ENCODE measurements around the gene MTF1. TPM values are rescaled to one million over a fixed set of nuclear protein-coding genes. Genes with fewer than 3 reads are reported as not detected.

Gene MTF1
- total RNA-seq, 1 experiment from 2014 or later: 21.2 TPM

- intact Hi-C loops (cut with micrococcal nuclease): no loop called here
- no peak for TF ChIP-seq RAD21 (IDR thresholded peaks at IDR 0.05; ENCODE audit: low read depth)
- no peak for TF ChIP-seq SIN3A (IDR thresholded peaks at IDR 0.05; ENCODE audit: low read depth)
- TF ChIP-seq, protein P1, sequence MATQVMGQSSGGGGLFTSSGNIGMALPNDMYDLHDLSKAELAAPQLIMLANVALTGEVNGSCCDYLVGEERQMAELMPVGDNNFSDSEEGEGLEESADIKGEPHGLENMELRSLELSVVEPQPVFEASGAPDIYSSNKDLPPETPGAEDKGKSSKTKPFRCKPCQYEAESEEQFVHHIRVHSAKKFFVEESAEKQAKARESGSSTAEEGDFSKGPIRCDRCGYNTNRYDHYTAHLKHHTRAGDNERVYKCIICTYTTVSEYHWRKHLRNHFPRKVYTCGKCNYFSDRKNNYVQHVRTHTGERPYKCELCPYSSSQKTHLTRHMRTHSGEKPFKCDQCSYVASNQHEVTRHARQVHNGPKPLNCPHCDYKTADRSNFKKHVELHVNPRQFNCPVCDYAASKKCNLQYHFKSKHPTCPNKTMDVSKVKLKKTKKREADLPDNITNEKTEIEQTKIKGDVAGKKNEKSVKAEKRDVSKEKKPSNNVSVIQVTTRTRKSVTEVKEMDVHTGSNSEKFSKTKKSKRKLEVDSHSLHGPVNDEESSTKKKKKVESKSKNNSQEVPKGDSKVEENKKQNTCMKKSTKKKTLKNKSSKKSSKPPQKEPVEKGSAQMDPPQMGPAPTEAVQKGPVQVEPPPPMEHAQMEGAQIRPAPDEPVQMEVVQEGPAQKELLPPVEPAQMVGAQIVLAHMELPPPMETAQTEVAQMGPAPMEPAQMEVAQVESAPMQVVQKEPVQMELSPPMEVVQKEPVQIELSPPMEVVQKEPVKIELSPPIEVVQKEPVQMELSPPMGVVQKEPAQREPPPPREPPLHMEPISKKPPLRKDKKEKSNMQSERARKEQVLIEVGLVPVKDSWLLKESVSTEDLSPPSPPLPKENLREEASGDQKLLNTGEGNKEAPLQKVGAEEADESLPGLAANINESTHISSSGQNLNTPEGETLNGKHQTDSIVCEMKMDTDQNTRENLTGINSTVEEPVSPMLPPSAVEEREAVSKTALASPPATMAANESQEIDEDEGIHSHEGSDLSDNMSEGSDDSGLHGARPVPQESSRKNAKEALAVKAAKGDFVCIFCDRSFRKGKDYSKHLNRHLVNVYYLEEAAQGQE (IDR thresholded peaks at IDR 0.05; ENCODE audit: low read depth): no peak
- TF ChIP-seq TCF7L2 (IDR thresholded peaks at IDR 0.05; ENCODE audit: borderline replicate concordance, extremely low read depth, insufficient read depth, insufficient read length): no peak
- no peak for TF ChIP-seq EZH2phosphoT487 (IDR thresholded peaks at IDR 0.05; ENCODE audit: borderline replicate concordance)
- Histone ChIP-seq H3K4me2 (ENCODE audit: low read length) (no peak overlapping the region), H3K4me3 (replicated peaks in 1 of 2; ENCODE audit: low read depth in 1 of 2, low read length in 2 of 2) (no peak overlapping the region), H3K27ac (ENCODE audit: low read depth, low read length) (no peak overlapping the region), H3K9ac (ENCODE audit: low read length) (no peak overlapping the region), H4K20me1 (ENCODE audit: insufficient read depth) (no peaks in the 10 kb centered on the region), H3K36me3 (ENCODE audit: control insufficient read depth in 1 of 2, insufficient read depth in 2 of 2, low read length in 2 of 2) (peaks cover 29 to 40% of the 10 kb centered on the region in 2 experiments; a peak in 3 of 4 replicates), H2AFZ (ENCODE audit: low read depth, low read length, poor library complexity, severe bottlenecking) (no peak overlapping the region), H3K79me2 (ENCODE audit: insufficient read depth, low read length) (no peaks in the 10 kb centered on the region), H3K4me1 (ENCODE audit: control insufficient read depth in 1 of 2, insufficient read depth in 2 of 2, low read length in 2 of 2) (peaks cover 0 to 10% of the 10 kb centered on the region in 2 experiments; a peak in 2 of 4 replicates), H3K9me3 (ENCODE audit: control insufficient read depth in 1 of 2, insufficient read depth in 1 of 2, low read depth in 1 of 2, low read length in 2 of 2) (no peaks in the 10 kb centered on the region), H3K27me3 (ENCODE audit: insufficient read depth, low read length) (no peaks in the 10 kb centered on the region), H3K9me2 (ENCODE audit: insufficient read depth) (no peaks in the 10 kb centered on the region)
- ChIA-PET CTCF (no interaction called here), RAD21 (ENCODE audit: low non-redundant PET in 1 of 2, low total read pairs in 2 of 2, uncharacterized antibody in 2 of 2, unreplicated experiment in 2 of 2) (no interaction called here), POLR2A (no interaction called here)
- no TSS peak for BruUV-seq (replicated peaks)
- ATAC-seq: no peak
- no peak for DNase-seq (ENCODE audit: low read depth, low spot score)
These were observed 37.9 kb downstream of the MTF1 start for GRCh38 chr1:37821481-37821880.

DNA sequence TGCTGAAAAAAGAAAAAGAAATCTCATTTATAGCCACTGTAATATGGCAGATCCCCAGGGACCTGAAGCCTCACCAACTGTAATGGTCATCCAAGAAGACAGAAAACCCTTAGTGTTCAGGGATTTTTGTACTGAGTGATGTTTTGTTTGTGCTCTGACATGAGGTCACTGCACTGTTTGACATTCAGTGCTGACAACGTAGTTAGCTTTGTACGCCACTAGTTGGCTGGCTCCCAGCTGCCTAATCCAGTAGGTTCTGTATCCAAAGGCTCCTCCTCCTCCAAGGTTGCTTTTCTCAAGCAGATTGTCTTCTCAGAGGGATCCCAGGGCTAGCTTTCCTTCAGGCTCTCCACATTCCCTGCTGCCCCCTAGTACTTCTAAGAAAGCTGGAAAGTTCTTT is 41.9 kb downstream of the MTF1 start:
- TF ChIP-seq, protein P2, sequence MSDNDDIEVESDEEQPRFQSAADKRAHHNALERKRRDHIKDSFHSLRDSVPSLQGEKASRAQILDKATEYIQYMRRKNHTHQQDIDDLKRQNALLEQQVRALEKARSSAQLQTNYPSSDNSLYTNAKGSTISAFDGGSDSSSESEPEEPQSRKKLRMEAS (IDR thresholded peaks at IDR 0.05): no peak
- TF ChIP-seq TCF7L2 (IDR thresholded peaks at IDR 0.05; ENCODE audit: borderline replicate concordance, extremely low read depth, insufficient read depth, insufficient read length) (no peak), JUND (IDR thresholded peaks at IDR 0.05) (no peak), RAD21 (IDR thresholded peaks at IDR 0.05; ENCODE audit: low read depth) (no peak), CEBPB (IDR thresholded peaks at IDR 0.05; ENCODE audit: low read depth) (no peak), POLR2A (IDR thresholded peaks at IDR 0.05; ENCODE audit: borderline replicate concordance, extremely low read depth, insufficient read depth, insufficient read length) (no peak)
- TF ChIP-seq, protein P1 (IDR thresholded peaks at IDR 0.05; ENCODE audit: low read depth): no peak
- no TSS peak for BruUV-seq (replicated peaks)
- Histone ChIP-seq H3K4me3 (replicated peaks in 1 of 2; ENCODE audit: low read depth in 1 of 2, low read length in 2 of 2) (no peak overlapping the region), H3K9me3 (ENCODE audit: control insufficient read depth in 1 of 2, insufficient read depth in 1 of 2, low read depth in 1 of 2, low read length in 2 of 2) (no peaks in the 10 kb centered on the region), H3K4me2 (ENCODE audit: low read length) (no peak overlapping the region), H3K9ac (ENCODE audit: low read length) (no peak overlapping the region), H3K4me1 (ENCODE audit: control insufficient read depth in 1 of 2, insufficient read depth in 2 of 2, low read length in 2 of 2) (no peaks in the 10 kb centered on the region), H3K27me3 (ENCODE audit: insufficient read depth, low read length) (no peaks in the 10 kb centered on the region), H2AFZ (ENCODE audit: low read depth, low read length, poor library complexity, severe bottlenecking) (no peak overlapping the region), H3K36me3 (ENCODE audit: control insufficient read depth in 1 of 2, insufficient read depth in 2 of 2, low read length in 2 of 2) (peaks cover 29 to 32% of the 10 kb centered on the region in 2 experiments; a peak in 3 of 4 replicates), H3K27ac (ENCODE audit: low read depth, low read length) (no peak overlapping the region), H4K20me1 (ENCODE audit: insufficient read depth) (no peaks in the 10 kb centered on the region), H3K79me2 (ENCODE audit: insufficient read depth, low read length) (no peaks in the 10 kb centered on the region), H3K9me2 (ENCODE audit: insufficient read depth) (no peaks in the 10 kb centered on the region)
- ATAC-seq: peak; percentile 63
- intact Hi-C loops (cut with micrococcal nuclease): no loop called here
- CTCF ChIA-PET: no interaction called here
- RAD21 ChIA-PET (ENCODE audit: low non-redundant PET in 1 of 2, low total read pairs in 2 of 2, uncharacterized antibody in 2 of 2, unreplicated experiment in 2 of 2): no interaction called here
- POLR2A ChIA-PET: no interaction called here
- DNase-seq (ENCODE audit: low read depth, low spot score): no peak
